Stimulated activated CD4-positive, alpha-beta T cell treated with anti-CD3 and anti-CD28 coated beads, Interleukin-15, amount 100 ng/mL, for 1 hour (primary cell): Measurements from ENCODE around the gene ZNF155.
A peak's percentile ranks its signal among the peaks of the same experiment; 100 is the strongest.

Experiments used
- DNase-seq, 2 donors: peaks; one replicate each; pipeline ENCODE4 v3.0.0-alpha.2; 2020; ENCODE audit warnings: low read depth in 1 of 2, low spot score in 1 of 2

ZNF155 gene

DNA sequence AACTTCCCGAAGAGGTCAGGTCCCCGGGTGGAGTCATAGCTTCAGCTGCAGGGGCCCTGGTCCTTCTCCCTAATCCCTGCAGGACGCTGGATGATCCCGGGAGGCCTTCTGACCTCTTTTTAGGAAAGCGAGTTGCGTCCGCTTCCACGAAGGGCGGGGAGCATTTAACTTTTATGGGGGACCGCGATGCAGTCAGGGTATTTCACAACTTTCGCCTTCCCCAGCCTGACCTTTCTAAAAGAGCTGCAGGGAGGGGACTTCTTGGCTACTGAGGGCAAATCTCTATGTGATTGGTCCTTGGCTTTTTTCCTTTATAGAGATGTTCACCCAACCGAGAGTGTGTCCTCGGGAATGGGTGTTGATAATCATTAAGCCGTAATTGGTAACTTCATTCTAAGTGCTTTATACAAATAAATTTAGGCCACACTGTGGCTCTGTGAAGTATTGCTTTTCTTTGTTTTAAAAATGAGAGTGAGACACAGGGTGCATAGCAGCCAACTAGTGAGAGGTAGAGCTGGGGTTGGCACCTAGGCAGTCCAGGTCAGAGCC is 19.5 kb downstream of the ZNF155 start:
- DNase-seq, result no peak

DNA sequence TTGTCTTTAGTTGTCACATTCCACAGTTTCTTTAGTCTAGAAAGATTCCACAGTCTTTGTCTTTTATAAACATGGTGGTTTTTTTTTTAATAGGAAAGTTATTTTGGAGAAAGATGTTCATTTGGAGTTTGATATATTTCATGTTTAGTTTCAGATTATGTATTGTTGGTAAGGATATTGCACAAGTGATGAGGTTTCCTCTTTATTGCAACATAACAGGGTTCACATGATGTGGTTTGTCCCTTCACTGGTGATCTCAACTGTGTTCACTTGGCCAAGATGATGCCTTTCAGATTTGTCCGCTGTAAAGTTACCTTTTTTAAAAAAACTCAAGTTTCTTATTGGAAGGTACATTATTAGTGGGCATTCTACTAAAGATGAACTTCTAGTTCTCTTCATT is 22.0 kb downstream of the ZNF155 start:
- no peak for DNase-seq

DNA sequence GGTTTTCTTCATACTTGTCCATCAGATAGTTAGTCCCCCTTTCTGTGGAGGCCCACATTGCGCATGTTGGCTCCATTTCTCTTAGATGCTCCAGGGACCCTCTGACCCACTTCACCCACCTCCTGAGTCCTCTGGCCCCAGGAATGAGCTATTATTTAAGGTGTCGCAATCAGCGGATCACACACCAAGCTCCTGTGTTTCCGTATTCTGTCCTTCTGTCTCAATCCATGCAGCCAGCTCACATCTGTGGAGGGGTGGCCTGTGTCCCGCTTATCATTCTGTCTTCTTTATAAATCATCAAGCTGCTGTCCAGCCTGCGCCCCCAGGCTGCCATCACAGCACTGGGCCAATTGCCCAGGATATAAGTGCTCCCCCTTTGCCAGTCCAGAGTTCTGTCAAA is 23.5 kb downstream of the ZNF155 start:
- DNase-seq, result no peak

DNA sequence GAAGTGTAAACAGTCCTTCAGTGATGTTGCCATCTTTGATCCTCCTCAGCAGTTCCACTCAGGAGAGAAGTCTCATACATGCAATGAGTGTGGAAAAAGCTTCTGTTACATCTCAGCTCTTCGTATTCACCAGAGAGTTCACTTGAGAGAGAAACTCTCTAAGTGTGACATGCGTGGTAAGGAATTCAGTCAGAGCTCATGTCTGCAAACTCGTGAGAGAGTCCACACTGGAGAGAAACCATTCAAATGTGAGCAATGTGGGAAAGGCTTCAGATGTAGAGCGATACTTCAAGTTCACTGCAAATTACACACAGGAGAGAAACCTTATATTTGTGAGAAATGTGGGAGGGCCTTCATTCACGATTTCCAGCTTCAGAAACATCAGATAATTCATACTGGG is 26.5 kb downstream of the ZNF155 start:
- DNase-seq, result no peak

DNA sequence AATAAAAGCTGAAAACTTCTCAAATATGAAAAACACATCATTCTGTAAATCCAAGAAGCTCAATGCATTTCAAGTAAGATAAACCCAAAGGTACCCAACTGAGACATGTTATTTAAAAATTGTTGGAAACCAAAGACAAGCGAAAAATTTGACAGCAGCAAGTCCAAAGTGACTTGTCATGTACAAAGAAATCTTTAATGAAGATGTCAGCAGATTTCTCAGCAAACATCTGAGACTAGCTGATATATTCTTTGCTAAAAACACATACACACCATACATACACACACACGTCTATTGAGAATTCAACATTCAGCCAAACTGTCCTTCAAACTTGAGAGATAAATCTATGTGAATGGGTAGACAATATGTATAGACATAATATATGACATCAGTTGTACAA is 35.5 kb downstream of the ZNF155 start:
- DNase-seq, result no peak

DNA sequence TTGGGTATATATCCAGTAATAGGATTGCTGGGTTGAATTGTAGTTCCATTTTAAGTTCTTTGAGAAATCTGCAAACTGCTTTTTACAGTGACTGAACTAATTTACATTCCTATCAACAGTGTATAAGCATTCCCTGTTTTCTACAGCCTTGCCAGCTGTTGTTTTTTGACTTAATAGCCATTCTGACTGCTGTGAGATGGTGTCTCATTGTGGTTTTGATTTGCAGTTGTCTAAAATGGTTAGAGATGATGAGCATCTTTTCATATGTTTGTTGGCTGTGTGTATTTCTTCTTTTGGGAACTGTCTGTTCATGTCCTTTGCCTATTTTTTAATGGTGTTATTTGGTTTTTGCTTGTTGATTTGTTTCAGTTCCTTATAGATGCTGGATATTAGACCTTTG is 37.2 kb downstream of the ZNF155 start:
- no peak for DNase-seq

DNA sequence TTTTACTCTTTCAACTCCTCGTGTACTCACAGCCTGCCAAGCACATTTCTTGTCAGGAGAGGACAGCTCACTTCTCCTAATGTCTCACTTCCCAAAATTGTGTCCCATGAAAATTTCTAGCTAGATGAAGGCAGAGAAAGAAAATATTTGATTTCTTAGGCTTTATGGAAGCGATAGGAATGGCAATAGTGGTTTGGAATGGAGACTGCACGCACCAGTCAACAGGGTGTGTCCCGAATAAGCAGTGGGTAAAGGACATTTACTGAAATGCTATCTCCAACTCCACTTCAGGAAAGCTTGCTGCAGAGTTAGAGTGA is 40.9 kb downstream of the ZNF155 start:
- DNase-seq, result no peak

DNA sequence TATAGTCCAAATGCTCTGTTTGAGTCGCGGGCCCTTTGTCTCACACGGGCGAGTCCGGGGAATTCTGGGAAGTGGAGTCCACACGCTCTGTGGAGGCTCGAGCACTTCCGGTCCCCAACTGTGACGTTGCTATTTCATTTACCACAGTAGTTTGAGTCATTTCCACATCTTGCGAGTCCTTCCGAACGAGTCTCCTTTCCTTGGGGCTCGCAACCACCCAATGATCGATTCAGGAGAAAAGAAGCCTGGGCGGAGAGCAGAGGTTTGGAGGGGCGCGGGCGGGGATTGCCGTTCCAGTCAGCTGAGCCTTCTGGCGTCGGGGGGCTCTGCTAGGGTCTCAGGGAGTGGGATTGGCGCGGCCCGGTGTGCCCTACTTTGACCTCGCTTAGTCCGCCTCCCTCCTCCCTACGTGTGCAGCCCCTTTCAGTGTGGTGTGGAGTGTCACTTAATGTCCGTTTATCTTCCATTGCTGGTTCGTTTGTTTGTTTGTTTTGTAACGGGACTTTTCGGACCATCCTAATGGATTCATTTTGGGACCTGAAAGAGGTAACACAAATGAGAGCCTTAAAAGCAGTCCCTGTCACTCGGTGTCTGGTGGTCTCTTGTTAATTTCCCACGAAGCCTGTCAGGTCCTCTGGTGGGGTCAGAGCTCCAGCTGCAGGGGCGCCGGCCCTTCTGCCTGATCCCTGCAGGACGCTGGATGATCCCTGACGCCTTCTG is 41.4 kb downstream of the ZNF155 start, which contains the start of gene ZNF222:
Gene ZNF222, plus strand, starts transcription at position 163 of the 720 bp plus-strand sequence. Its CDS starts 58 bp downstream, at position 221.
- peak; percentile 50 to 51 for DNase-seq

DNA sequence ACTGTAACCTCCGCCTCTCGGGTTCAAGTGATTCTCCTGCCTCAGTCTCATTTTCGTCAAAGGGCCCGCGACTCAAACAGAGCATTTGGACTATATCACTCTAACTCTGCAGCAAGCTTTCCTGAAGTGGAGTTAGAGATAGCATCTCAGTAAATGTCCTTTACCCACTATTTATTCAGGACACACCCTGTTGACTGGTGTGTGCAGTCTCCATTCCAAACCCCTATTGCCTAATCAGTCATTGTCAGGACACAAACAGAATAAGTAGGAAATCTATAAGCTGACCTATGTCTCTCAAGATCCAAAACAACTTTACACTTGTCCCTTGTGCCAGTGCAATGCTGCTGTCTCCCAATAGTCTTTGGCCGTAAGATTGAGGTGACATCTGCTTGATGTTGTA is 42.6 kb downstream of the ZNF155 start:
- DNase-seq, result no peak

DNA sequence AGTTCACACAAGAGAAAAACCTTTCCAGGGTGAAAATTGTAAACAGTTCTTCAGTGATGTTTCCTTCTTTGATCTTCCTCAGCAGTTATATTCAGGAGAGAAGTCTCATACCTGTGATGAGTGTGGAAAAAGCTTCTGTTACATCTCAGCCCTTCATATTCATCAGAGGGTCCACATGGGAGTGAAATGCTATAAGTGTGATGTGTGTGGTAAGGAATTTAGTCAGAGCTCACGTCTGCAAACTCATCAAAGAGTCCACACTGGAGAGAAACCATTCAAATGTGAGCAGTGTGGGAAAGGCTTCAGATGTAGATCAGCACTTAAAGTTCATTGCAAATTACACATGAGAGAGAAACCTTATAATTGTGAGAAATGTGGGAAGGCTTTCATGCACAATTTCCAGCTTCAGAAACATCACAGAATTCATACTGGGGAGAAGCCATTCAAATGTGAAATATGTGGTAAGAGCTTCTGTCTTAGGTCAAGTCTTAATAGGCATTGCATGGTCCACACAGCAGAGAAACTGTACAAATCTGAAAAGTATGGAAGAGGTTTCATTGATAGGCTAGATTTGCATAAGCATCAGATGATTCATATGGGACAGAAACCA is 48.1 kb downstream of the ZNF155 start:
- no peak for DNase-seq

DNA sequence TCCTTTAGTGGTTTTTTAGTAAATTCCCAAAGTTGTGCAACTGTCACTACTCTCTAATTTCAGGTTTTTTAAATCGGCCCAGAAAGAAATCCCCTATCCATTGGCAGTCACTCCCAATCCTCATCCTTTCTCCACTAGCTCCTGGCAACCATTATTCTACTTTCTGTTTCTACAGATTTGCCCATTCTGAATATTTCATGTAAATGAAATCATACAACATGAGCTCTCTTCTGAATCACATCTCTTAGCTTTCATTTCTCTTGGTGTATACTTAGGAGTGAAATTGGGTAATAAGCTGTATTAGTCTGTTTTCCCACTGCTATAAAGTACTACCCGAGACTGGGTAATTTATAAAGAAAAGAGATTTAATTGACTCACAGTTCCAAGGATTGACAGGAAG is 58.2 kb downstream of the ZNF155 start:
- DNase-seq, result no peak
